SW480 (cell line): ENCODE measurements around the gene LRATD1.

Source experiments
- DNase-seq: peaks from one replicate; pipeline ENCODE4 v3.0.0-alpha.2; 2016; ENCODE audit warnings: low spot score

LRATD1 gene

DNA sequence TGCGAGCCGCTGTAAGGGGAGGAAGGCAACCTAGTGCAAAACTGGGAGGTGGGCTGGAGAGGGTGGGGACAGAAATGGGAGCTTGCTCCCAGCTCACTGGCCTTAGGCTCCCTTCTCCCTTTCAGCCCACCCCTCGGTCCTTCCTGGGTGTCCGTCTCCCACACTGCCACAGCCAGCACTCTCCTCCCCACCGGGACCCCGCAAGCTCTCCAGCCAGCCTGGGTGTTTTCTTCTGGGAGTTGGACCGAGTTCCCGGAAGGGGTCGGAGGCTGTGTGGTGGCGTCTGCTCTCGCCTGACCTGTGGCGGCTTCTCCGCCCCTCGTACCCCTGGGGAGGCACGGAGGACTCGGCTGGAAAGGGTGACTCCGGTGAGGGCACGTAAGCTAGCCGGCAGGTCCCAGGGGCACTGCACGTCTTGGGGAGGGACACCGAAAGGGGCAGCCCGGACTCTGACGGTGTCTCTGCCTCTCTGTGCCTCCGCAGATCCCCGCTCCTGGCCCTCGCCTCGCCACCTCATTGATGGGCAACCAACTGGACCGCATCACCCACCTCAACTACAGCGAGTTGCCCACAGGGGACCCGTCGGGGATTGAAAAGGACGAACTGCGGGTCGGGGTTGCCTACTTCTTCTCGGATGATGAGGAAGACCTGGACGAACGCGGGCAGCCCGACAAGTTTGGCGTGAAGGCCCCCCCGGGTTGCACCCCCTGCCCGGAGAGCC is 1.1 kb downstream of the LRATD1 start:
- DNase-seq: no peak

DNA sequence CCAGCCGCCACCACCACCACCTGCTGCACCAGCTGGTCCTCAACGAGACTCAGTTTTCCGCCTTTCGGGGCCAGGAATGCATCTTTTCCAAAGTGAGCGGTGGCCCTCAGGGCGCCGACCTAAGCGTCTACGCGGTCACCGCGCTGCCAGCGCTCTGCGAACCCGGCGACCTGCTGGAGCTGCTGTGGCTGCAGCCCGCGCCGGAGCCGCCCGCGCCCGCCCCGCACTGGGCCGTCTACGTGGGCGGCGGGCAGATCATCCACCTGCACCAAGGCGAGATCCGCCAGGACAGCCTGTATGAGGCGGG is 1.6 kb downstream of the LRATD1 start:
- DNase-seq: no peak

DNA sequence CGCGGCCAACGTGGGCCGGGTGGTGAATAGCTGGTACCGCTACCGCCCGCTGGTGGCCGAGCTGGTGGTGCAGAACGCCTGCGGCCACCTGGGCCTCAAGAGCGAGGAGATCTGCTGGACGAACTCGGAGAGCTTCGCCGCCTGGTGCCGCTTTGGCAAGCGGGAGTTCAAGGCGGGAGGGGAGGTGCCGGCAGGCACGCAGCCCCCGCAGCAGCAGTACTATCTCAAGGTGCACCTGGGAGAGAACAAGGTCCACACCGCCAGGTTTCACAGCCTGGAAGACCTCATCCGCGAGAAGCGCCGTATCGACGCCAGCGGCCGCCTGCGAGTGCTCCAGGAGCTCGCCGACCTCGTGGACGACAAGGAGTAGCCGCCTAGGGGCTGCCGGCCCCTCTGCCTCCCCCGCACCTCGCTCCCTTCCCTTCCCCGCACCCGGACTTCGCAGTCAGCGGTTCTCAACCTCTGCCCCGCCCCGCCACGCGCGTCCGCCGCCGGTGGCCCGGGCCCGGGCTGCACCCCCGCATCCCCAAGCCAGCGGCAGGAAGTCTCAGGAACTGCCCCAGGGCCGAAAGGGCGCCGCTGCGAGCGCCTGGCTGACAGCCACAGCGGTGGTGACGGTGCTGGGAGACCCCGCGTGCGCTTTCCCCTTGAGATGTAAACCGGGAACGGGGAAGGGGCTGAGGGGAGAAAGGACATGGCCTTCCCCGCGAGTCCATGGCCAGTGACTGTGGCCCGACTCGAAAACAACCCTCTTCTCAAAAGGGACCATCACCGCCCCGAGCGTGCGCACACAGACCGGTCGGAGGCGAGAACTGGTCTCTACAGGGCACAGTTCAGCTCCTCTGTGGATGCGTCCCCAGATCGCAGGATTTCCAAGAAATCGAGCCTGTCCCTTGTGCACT is 2.2 kb downstream of the LRATD1 start:
- peak; percentile 91 for DNase-seq

DNA sequence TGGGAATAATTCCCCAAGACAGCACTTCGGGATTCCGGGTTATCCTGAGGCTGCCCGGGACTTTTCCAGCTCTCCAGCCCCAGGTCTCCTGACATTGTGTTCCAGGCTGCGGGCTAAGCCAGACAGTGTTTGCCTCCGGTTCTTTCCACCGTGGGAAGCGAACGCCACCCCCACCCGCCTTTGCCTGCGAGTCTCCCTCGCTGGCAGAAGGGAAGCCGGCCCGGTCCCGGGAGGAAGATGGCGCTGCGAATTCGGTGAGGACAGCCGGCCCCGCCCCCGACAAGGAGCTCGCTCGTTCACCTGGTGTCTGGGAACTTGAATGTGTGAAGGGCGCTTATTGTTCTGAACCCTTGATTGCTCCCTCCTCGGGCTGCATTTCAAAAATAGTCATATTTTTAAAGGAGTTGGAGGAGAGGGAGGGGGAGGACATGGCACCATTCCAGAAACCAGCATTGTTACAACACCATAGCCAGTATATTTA is 2.9 kb downstream of the LRATD1 start:
- DNase-seq: peak; percentile 85

DNA sequence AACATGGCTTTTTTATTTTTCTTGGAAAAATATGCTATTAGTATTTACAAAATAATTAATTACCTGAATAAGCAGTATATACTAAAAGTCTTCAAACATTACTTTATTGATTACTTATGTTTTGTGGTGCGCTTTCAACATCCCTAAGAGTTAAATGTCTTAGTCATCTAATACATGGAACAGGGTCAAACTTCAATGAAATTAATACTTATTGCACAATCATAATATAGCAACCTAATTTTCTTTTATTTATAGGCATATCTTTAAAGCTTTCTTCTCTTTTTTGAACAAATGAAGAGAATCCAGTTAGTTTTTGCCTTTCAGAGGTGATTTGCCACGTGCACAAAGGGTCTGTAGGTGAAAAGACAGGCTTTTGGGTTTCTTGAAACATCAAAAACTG is 6.0 kb downstream of the LRATD1 start:
- DNase-seq: no peak

DNA sequence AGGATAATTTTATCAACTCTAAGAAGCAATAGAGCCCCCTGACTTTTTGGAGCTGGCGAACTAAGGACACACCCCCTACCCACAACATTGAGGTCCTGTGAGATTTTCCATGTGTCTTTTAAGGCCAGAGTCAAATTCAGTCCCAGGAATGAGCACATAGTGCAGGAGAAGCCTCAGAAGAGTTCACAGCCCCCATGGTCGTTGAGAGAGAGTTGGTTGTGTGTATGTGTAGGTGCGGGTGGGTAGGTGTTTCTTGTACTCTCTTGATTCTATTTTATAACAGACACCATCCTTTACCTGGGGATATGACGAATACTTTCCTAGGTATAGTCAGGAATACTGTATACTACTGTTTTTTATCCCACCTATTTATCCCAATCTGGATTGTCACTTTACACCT is 8.6 kb downstream of the LRATD1 start:
- no peak for DNase-seq

DNA sequence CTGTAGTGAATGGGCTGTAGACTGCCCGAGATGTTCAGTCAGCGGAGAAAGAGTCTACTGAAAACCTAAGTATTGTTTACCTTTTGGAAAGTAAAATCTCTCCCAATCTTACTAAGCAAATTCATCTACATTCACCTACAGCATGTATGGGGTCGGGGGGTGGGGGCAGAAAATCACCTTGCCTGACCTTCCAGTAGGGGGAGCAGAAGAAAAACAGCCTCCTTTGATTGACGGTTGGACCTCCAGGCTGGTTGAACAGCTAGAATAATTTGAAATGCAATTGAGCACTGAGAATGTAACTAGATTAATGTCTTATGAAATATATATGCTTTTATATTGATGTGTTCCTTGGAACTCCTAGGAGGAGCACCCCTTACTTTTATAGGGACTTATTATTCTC is 10.0 kb downstream of the LRATD1 start:
- DNase-seq: peak; percentile 17

DNA sequence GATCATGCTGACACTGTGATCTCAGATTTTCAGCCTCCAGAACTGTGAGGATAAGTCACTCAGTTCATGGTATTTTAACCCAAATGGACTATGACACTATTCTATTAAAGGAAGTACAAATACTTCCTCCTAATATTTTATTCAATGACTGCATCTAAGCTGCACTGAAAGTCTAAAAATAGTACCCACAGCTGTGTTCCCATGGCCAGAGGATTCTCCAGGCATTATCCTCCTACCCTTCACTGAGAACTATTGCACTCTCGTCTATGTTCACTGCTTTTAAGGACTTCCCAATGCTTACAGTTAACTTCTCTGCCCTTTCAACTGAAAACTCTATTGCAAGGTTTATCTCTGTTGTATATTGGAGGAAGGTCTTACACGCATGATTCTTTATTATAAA is 15.2 kb downstream of the LRATD1 start:
- no peak for DNase-seq

DNA sequence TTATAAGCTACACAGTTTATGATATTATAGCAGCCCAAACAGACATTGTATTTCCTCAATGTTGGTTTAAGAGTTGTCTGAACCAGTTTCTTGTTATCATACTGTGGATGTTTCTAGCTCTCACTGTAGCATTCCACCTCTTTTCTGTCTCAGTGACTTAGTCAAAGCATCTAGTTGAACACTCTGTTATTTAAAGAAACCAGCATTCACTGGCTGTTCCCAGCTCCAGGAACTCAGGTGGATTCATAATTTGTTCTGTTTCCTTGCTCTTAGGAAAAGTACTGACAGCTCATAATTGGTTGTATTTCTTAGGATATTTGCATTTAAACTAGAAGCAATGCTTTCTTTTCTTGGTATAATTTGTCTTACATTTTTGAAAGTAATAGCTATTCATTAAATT is 17.5 kb downstream of the LRATD1 start:
- no peak for DNase-seq

DNA sequence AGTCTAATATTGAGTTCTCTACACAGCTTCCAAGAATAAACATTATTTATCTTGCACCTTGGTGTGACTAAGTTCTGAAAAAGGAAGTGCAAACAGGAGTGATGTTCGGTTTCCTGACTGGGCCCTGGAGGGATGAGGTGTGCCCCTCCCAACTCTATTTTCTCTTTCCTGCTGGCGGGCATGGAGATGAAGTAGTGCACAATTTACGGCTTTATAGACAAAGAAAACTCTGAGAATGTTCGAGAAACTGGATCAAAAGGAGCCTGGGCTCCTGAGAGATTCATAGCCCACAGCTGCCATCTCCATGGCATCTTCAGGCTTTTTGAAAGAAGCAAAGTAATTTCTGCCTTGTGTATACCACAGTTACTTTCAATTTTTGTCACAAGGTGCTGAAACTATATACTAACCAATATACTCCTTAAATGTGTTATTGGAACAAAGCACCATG is 22.3 kb downstream of the LRATD1 start:
- no peak for DNase-seq

DNA sequence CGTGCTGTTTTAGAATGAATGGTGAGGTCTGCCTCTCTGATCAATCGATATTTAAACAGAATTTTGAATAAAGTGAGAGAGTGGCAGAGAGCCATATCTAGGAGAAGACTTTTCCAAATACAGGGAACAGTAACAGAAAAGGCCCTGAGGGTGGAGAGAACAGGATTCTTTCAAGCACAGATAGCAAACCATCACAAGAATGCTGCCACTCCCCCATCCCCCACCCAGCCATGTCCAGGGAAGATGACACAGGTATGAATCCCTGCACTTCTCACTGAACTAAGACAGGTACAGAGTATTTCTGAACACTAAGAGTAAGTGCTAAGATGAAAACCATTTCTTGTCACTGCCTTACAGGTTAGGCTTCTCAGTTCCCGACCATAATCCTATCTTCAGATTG is 23.6 kb downstream of the LRATD1 start:
- no peak for DNase-seq

DNA sequence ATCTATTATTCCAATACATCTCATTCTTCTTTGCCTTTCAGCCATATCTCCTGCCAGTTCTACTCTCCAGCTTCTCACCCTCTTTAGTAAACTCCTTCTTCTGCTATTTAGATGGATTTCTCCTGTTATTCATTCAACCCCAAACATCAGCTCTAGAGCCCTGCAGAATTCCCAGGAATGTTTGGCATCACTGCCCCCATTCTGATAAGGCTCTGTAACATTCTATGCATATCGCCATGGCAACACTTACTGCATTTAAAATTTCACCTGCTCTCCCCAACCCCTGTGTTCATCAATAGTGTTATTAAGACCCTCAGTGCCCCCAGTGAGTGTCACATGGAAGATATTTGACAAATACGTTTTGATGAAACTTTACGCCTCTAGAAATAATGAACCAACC is 28.6 kb downstream of the LRATD1 start:
- no peak for DNase-seq

DNA sequence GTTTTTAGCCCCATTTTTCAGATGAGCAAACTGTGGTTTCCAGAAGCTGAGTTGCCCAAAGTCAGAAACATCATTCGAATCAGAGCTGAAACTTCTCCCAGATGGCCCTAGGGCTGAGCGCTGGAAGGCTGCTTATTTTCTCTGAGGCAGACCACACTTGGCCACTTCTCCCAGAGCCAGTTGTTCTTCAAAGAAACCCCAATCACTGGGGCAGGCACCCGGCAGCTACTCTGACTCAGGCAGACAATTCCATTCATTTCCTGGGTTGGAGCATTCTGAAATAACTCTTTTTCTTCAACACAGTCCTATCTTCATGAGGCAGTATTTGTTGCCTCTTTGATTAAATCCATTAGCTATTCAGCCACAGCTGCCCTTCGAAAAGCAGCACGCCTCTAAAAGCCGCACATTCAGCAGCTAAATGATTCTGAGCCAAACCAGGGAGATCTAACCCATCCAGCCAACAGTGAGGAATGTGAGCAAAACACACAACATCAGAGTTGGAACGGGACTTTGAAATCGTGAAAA is 40.9 kb downstream of the LRATD1 start:
- DNase-seq: no peak

DNA sequence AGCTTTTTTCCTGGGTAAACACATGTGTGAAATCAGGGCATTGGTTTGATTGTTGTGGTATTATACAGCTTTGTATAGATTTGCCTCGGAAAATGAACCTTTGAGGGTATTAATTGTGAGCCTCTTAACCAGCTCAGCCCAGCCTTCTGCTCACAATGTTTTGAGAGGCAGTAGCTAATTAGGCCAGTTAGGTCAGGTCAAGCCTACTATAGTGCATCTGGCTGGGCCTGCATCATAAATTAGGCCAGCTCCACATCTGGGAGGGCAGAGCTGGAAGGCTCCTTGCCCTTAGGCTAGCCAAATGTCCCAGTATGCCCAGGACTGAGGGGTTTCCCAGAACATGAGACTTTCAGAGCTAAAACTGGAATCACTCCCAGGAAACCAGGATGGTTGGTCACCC is 43.0 kb downstream of the LRATD1 start:
- no peak for DNase-seq

DNA sequence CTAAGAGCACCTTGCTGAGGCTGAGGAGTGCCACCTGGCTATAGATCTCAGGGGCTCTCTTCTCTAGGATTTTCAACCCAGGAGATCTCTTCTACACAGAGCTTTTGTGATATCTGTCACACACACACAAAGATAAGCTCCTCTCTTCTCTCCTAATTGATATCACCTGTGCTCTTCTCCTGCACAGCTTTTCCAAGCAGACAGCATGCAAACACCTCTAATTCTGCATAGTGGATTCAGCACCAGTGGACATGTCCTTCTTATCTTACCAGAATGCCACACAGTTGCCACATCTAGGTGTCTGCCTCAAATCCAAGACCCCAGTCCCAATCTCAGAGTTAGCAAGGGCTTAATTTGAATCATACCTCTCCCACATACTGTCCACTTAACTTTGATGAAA is 43.9 kb downstream of the LRATD1 start:
- no peak for DNase-seq

DNA sequence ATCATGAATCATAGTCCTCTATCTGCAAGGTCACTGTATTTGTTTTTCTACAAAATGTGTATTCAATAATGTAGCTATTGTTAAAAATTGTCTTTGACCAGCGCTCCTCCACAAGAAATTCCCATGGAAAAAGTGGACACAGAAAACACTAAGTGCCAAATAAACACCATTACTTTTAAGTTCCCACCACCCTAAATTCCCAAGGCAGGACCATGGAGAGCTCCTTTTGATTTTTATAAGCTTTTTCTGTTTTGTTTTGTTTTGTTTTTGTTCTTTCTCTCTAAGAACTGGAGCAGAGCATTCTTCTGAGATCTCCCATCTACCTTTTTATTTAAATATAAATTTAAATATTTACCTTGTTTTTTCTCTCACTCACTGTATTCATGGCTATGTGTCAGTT is 44.5 kb downstream of the LRATD1 start:
- no peak for DNase-seq

DNA sequence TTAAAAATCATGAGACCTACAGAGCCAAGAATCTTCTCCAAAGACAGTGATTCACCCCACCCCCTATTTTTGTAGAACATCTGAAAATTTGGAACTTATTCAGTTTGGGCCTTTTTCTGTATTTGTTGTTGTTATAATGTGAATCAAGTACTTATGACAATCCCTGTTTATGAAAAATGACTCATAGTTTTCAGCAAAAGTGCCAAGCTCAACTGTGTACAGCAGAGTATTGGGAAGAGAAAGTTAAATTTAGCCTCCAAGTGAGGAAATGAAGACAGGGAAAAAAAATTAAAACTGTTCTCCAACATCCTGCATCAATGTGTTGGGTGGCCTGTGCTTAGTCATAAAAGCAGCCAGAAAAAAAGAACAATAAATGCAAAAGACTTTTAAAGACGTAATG is 46.2 kb downstream of the LRATD1 start:
- DNase-seq: no peak

DNA sequence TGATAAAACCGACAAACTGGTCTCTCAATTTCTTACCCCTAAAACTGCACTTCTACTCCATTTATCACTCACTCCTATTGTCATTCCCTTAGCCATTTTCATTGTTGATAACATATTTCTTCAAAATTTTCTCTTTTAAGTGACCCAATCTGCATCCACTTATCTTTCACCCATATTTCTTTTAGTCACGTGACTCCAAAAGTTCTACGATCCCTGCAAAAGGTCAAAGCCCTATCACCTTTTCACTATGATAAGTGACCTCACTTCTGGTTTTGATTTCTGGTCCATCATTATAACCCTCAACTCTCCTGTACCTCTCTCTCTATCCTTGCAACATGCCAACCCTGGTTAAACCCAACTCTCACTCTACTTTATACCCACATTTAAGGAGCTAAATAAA is 49.1 kb downstream of the LRATD1 start:
- no peak for DNase-seq
